ENCODE data around the gene CDC6.

Gene CDC6

DNA sequence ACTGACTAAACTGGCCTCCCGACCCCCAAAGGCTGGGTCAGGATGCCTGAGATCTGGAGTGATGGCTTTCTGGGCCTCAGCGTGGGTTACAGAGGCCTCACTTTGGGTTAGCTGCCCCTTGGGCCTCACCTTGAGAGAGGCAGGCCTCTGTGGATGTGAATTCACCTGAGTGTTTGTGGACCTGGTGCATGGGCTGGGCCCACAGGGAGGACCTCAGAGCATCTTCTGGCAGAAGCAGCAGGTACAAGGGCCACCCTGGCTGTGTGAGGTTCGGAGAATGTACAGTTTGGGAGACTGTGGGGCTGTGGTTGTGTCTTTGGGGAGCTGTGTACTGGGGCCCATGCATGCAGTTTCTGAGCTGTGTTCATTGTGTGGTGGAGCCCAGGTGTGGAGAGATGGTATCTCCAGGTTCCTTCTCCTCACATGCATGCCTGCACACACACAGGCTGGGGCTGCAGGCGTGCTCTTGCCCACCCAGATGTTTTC lies 39.6 kb downstream of the CDC6 start:
- DNase-seq (ENCODE audit: low read depth, low spot score): no peak
- TF ChIP-seq, protein P1, sequence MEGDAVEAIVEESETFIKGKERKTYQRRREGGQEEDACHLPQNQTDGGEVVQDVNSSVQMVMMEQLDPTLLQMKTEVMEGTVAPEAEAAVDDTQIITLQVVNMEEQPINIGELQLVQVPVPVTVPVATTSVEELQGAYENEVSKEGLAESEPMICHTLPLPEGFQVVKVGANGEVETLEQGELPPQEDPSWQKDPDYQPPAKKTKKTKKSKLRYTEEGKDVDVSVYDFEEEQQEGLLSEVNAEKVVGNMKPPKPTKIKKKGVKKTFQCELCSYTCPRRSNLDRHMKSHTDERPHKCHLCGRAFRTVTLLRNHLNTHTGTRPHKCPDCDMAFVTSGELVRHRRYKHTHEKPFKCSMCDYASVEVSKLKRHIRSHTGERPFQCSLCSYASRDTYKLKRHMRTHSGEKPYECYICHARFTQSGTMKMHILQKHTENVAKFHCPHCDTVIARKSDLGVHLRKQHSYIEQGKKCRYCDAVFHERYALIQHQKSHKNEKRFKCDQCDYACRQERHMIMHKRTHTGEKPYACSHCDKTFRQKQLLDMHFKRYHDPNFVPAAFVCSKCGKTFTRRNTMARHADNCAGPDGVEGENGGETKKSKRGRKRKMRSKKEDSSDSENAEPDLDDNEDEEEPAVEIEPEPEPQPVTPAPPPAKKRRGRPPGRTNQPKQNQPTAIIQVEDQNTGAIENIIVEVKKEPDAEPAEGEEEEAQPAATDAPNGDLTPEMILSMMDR (IDR thresholded peaks at IDR 0.05; ENCODE audit: insufficient read depth, low read length, missing control alignments): no peak
- H3K4me3 ChIP-seq (ENCODE audit: low read depth, low read length): no peak overlapping the region
- CTCF ChIA-PET: interaction anchor here (1.1 to 2.5 kb wide), 5 partner anchors 10 to 72 kb away, joined by 3 to 11 read pairs (median 4); no protein-coding TSS in a partner anchor
- POLR2A ChIA-PET: interaction anchor here (1.0 kb wide), 1 partner anchor 23 kb away, joined by 5 read pairs; no protein-coding TSS in a partner anchor

DNA sequence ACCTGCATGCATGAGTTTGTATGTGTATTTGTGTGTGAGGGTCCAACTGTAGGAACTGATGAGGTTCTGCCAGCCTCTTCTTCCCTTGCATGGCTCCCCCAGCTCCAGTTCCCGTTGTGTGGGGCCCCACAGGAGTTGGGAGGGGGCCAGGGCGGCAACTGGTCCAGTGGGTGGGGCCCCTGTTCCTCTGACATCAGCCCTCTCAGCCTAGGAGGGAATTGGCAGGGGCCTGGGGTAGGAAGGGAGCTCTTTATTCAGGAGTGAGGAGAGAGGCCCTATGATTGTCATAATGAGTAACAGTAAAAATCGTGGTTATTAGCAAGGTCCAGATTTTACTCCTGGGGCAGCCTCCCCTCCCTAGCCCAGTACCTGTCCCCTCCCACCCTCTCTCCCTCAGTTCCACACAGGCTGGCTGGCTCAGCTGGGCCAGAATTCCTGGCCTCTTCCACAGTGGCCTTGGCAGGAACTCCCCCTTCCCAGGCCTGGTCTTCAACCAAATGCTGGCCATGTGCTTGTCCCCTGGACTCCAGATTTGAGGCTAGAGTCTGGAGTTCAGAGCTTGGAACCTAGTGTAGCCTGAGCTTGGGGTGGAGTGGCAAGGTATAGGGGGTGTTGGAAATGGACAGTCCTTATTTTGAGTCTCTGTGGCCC lies 40.2 kb downstream of the CDC6 start:
- H3K4me3 ChIP-seq (ENCODE audit: low read depth, low read length): no peak overlapping the region
- CTCF ChIA-PET: interaction anchor here (0.8 to 2.5 kb wide), 6 partner anchors 9 to 72 kb away, joined by 3 to 11 read pairs (median 4); no protein-coding TSS in a partner anchor
- POLR2A ChIA-PET: interaction anchor here (1.0 kb wide), 1 partner anchor 24 kb away, joined by 5 read pairs; no protein-coding TSS in a partner anchor
- no peak for DNase-seq (ENCODE audit: low read depth, low spot score)
- TF ChIP-seq, protein P1 (IDR thresholded peaks at IDR 0.05; ENCODE audit: insufficient read depth, low read length, missing control alignments): no peak

DNA sequence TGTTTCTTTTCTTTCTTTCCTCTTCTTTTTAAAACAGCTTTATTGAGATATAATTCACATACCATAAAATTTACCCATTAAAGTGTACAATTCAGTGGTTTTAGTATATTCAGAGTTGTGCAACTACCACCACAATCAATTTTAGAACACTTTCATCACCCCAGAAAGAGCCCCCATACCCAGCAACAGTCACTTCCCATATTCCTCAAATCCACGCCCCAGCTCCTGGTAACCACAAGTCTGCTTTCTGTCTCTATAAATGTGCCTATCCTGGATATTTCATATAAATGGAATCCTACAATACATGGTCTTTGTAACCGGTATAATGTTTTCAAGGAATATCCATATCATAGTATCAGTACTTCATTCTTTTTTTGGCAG lies 40.7 kb downstream of the CDC6 start:
- ChIA-PET CTCF (interaction anchor here (0.8 to 2.5 kb wide), 5 partner anchors 9 to 27 kb away, joined by 3 to 11 read pairs (median 4); no protein-coding TSS in a partner anchor), POLR2A (interaction anchor here (1.0 kb wide), 1 partner anchor 24 kb away, joined by 5 read pairs; no protein-coding TSS in a partner anchor)
- TF ChIP-seq, protein P1 (IDR thresholded peaks at IDR 0.05; ENCODE audit: insufficient read depth, low read length, missing control alignments): no peak
- H3K4me3 ChIP-seq (ENCODE audit: low read depth, low read length): no peak overlapping the region
- no peak for DNase-seq (ENCODE audit: low read depth, low spot score)

DNA sequence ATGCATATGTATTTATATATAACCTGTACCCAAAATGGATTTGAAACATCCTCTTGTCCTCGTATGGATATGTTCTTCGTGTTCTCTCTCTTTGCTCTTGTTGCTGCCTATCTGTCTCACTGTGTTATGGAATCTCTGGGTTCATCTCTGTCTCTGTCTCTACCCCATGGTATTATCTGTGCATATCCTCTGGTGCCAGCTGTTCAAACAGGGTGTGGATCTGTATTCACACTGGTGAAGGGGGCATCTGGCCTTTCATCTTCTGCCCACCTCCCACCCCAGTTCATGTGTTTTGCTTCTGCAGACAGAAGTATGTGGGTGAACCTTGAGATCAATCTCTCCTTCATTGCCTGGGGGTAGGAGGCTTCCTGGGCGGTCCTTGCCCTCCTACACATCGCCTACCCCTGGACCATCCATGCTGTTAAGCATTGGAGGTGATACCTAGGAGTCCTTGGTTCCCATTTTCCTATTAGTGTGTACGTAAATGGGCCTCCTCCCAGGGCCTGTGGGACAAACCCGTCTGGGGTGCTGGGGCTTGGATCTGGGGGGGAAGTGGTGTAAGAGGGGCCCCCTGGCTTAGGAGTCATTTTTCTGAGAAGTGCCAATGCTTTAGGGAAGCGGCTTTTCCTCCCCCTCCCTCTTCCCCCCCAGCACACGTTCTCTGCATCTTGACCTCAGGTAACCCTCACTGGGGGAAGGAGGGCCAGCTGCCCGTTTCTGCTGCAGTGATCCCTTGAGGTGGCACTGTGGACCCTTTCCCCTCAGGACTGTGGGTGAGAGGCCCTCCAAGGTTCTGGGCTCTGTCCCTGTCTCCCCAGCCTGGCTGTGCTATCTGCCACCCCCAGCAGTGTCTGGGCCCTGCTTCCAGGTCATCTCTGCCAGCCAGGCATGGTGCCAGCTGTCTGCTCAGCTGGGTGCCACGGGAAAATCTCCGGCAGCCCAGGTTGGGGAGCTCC lies 42.4 kb downstream of the CDC6 start:
- CTCF ChIA-PET: interaction anchor here (0.9 to 2.1 kb wide), 3 partner anchors 11 to 28 kb away, joined by 3 to 6 read pairs (median 3); no protein-coding TSS in a partner anchor
- H3K4me3 ChIP-seq (ENCODE audit: low read depth, low read length): no peak overlapping the region
- no peak for DNase-seq (ENCODE audit: low read depth, low spot score)
- POLR2A ChIA-PET: interaction anchor here (0.9 kb wide), 1 partner anchor 9 kb away, joined by 3 read pairs; no protein-coding TSS in a partner anchor
- TF ChIP-seq, protein P1 (IDR thresholded peaks at IDR 0.05; ENCODE audit: insufficient read depth, low read length, missing control alignments): no peak

DNA sequence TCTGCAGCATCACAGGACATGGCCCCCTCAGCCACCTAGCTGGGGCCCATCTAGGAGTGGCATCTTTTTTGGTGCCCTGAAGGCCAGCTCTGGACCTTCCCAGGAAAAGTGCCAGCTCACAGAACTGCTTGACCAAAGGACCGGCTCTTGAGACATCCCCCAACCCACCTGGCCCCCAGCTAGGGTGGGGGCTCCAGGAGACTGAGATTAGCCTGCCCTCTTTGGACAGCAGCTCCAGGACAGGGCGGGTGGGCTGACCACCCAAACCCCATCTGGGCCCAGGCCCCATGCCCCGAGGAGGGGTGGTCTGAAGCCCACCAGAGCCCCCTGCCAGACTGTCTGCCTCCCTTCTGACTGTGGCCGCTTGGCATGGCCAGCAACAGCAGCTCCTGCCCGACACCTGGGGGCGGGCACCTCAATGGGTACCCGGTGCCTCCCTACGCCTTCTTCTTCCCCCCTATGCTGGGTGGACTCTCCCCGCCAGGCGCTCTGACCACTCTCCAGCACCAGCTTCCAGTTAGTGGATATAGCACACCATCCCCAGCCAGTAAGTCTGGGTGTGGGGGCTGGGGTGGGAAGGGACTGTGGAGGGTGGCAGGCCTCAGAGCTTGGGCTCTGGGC lies 43.3 kb downstream of the CDC6 start:
- no peak overlapping the region for H3K4me3 ChIP-seq (ENCODE audit: low read depth, low read length)
- no peak for DNase-seq (ENCODE audit: low read depth, low spot score)
- ChIA-PET CTCF (interaction anchor here (0.6 to 2.1 kb wide), 5 partner anchors 12 to 129 kb away, joined by 3 to 6 read pairs (median 3); no protein-coding TSS in a partner anchor), POLR2A (interaction anchor here (0.9 kb wide), 1 partner anchor 10 kb away, joined by 3 read pairs; no protein-coding TSS in a partner anchor)
- TF ChIP-seq, protein P1 (IDR thresholded peaks at IDR 0.05; ENCODE audit: insufficient read depth, low read length, missing control alignments): no peak

Measured in AG04449 (cell line).